HFF-Myc (cell line): ENCODE measurements around the gene ZC3H4.

Source experiments
- DNase-seq: peaks from one replicate; pipeline ENCODE4 v3.0.0-alpha.2; 2011; ENCODE audit warnings: low read depth; ENCODE audit errors: extremely low read depth
- H3K4me3 ChIP-seq: replicated peaks from 2 replicates; pipeline ENCODE4 v1.5.1; 2011; ENCODE audit warnings: low read depth, mild to moderate bottlenecking, control low read depth, low read length
- CTCF ChIP-seq: IDR thresholded peaks from 2 replicates; pipeline ENCODE4 v1.5.1; 2012; ENCODE audit warnings: mild to moderate bottlenecking, low read depth, low read length, control low read depth; ENCODE audit errors: missing control alignments

The ZC3H4 gene

GRCh38 chr19:47112997-47113849, at the start of gene ZC3H4:
TSS of gene ZC3H4 (minus strand) at chr19:47113776. CDS start at chr19:47112584, 1,192 bp downstream.
- TF ChIP-seq CTCF = no peak
- DNase-seq = peak; percentile 98
- H3K4me3 ChIP-seq = peak within 1 kb of the TSS; percentile 97

DNA sequence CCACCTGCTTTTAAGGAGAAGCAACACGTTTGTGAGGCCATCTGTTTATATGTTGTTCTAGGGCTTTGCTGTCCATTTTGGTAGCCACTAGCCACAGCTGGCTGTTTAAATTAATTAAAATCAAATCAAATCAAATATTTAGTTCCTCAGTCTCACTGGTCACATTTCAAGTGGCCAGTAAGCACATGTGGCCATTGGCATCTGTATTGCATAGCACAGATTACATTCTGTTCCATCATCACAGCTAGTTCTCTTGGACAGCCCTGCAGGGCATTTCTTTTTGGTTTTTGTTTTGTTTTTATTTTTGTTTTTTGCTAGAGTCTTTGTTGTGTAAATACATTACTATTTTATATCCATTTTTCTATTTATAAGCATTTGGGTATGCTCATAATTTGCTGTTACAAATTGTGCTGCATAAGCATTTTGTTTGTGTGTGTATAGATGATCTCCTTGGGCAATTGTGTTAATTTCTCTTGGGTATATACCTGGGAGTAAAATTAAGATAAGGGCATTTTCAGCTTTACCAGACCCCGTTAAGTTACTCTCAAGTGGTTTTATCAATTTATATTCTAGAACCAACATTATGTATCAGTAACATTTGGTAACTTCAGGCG, 48.4 kb upstream of the ZC3H4 start:
- no peak for TF ChIP-seq CTCF
- no peak for DNase-seq
- no peak overlapping the region for H3K4me3 ChIP-seq

DNA sequence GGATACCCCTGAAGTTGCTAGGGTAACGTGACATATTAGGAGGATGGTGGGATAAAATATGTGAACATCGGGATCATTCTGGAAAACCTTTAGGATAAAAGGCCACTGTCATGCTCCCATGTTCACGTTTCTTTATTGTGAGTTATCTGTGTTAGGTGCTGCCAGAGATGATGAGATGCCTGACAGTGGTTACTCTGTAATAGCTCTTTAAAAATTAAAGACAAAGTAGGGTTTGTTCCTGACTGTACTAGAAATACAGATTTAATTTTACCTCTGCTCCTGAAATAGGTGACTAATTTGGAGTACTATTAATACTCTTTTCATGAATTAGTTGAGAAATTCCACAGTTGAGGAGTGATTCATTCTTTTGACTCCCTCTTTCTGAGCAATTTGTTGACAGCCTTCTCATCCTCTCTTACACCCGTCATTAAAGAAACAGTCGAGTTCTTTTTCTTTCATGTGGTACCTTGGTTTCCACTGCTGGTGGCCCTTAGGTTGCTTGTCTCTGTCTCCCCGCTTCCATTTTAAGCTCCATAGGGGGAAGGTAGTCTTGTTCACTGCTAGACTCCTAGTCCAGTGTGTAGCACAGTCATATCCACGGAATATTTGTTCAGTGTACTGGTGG, 45.4 kb upstream of the ZC3H4 start:
- no peak for TF ChIP-seq CTCF
- no peak for DNase-seq
- no peak overlapping the region for H3K4me3 ChIP-seq

DNA sequence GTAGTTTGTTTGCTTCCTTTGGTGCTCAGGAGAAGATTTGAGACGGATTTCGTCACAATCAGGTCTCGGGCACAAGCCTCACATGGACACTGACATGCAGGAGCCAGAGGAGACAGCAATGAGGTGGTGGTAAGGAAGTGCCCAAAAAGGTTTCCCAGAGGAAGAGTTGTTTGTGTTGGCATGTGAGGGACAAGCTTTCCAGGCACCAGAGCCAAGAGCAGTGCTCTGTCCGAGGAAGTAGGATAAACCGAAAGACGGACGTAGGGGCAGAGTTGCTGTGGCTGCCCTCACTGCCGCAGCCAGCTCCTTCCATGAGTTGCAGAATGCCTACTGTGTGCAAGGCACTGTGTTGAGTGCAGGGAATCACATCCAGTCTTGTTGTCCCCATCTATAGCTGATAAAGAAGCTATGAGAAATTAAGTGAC, 44.8 kb upstream of the ZC3H4 start:
- DNase-seq = no peak
- no peak for TF ChIP-seq CTCF
- H3K4me3 ChIP-seq = no peak overlapping the region

- TF ChIP-seq CTCF = no peak
- DNase-seq = no peak
- no peak overlapping the region for H3K4me3 ChIP-seq
Observed at GRCh38 chr19:47157431-47158321, 44.1 kb upstream of the ZC3H4 start.

DNA sequence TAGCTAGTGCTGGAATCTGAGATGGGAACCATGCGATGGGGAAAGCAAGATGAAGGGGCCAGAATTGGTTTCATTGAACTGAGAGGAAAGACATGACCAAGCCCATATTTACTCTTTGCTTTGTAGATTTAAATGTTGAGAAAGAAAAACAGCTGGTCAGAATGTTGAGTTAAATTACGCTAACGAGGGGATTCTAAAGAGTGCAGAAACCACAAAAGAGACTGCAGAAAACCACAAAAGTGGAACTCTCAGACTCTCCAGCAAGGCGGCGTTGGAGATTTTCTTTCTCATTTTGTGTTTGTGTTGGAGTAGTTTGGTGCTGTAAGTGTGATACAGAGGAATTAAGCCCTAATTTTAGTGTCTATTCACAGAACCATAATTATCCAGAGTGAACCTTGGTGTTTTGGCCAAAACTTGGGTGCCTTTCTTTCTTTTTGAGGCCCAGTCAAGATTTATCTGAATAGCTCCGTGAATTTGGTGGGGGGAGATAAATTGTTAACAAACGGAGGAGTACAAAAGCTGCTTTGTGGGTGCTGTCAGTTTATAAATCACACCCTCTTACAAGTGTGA, 43.4 kb upstream of the ZC3H4 start:
- no peak overlapping the region for H3K4me3 ChIP-seq
- no peak for TF ChIP-seq CTCF
- no peak for DNase-seq
